ENCODE data around the gene RASAL3. TPM values are rescaled to one million over a fixed set of nuclear protein-coding genes. Genes with fewer than 3 reads are reported as not detected.

RASAL3 gene
- total RNA-seq, 2 donors from 2014 or later: 2.6 to 3.6 TPM

DNA sequence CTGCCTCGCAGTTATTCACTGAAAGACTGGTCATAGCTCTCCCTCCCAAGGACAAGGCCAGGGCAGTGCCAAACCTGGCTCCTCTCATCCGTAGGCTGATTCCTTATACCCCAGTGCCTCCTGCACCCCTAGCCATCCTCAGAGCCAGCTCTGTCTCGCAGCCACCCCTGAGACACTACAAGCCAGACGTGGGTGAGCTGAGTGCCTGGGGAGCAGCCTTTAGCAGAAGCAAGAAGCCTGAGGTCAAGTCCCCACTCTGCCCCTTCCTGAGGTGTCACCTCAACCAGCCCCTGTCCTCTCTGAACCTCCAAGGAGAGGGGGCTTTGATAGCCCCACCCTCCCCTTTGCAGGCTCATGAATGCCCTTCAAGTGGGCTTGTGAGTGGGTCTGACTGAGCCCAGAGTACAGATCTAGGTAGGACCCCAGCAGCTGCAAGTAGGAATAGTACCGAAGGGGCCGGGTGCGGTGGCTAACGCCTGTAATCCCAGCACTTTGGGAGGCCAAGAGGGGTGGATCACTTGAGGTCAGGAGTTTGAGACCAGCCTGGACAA, 30.8 kb downstream of the RASAL3 start:
- H3K4me1 ChIP-seq: peaks cover 50% of the 10 kb centered on the region
- no peaks in the 10 kb centered on the region for H3K36me3 ChIP-seq (replicated peaks in 1 of 2; ENCODE audit: insufficient read depth in 1 of 2, low read depth in 2 of 2)
- no peaks in the 10 kb centered on the region for H3K9me3 ChIP-seq
- no peak for TF ChIP-seq CTCF (IDR thresholded peaks at IDR 0.05)
- no peak for TF ChIP-seq POLR2A (IDR thresholded peaks at IDR 0.05)
- H3K27ac ChIP-seq: peak overlapping the region; percentile 70 to 90 (median 76)
- DNase-seq (no peak), ATAC-seq (no peak)
- H3K4me3 ChIP-seq: peak overlapping the region in 1 of 2 donors; percentile 17
- intact Hi-C loops (cut with DNase I): no loop called here
- H3K27me3 ChIP-seq: no peaks in the 10 kb centered on the region
- WGBS, 2 donors: 66 to 74% methylated on average over 8 of the region's 8 CpGs

DNA sequence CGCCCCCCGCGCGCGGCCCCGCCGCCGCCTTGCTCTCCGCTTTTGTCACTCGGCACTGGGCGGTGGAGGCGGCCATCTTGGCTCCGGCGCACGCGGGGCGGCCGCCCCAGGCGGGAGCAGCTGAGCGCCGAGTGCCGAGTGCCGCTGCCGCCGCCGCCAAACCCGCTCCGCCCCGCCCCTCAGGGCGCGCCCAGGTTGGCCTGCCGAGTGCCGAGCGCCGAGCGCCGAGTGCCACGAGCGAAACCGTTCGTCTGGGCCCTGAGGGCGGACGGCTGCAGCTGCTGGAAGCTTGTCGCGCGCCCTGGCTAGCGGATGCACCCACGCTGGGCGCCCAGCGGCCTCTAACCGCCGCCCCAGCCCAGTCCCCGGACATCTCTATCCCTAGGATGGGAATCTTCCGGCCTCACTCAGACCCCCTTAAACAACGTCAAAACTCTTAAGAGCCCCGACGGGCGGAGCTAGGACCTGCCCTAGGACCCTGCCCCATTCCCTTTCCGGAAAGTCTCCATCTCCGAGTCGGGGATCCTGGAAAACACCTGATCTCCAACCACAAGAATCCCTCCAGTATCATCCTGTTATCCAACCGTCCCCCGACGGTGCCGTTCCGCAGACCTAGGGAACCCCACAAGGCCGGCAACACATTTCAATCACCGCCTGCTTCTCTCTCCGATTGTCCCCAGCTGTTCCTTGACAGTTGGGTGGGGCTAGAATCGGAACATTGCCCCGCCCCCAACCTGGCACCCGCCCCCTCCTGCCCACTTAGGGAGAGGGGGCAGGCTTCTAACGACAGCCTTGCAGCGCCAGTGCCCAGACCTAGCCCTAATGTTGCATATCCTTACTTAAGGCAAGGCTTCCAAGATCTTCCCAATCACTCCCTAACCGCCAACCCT, 31.5 kb downstream of the RASAL3 start:
- Histone ChIP-seq H3K36me3 (replicated peaks in 1 of 2; ENCODE audit: insufficient read depth in 1 of 2, low read depth in 2 of 2) (no peaks in the 10 kb centered on the region), H3K4me1 (peaks cover 43% of the 10 kb centered on the region), H3K27ac (peak overlapping the region; percentile 70 to 90 (median 76)), H3K9me3 (no peaks in the 10 kb centered on the region), H3K4me3 (peak overlapping the region; percentile 17 to 60), H3K27me3 (no peaks in the 10 kb centered on the region)
- peak in 2 of 7 experiments; percentile 6 to 17 for TF ChIP-seq CTCF (IDR thresholded peaks at IDR 0.05)
- peak; percentile 40 to 62 (median 61) for TF ChIP-seq POLR2A (IDR thresholded peaks at IDR 0.05)
- 0 to 1% methylated on average over 21 to 65 of the region's 75 CpGs for WGBS, 2 donors
- DNase-seq (peak; percentile 90 to 92 (median 91)), ATAC-seq (peak; percentile 96)
- intact Hi-C loops (cut with DNase I): no loop called here

DNA sequence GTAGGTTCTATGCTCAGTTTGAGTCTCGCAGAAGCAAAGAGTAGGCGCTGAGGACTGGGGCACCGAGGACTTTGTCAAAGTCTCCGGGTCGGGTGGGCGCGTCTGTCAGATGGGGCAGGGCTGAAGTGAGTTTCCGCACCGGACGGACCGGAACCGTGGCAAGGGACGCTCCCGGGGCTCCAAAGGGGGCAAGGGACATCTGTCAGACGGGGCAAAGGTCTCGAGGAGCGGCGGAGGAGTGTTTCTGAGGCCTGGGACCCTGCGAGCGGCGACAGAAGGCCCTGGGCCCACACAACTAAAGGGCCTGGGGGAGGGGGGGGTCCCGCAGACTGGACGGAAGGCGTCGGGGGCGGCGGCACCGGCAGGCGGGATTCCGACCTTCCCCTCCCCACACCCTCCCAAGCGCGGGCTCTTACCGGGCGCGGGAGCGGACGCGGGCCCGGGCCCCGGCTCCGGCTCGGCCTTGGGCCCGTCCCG, 32.3 kb downstream of the RASAL3 start:
- Histone ChIP-seq H3K4me3 (peak overlapping the region; percentile 86 to 98), H3K9me3 (no peaks in the 10 kb centered on the region), H3K27me3 (no peaks in the 10 kb centered on the region), H3K4me1 (peaks cover 35% of the 10 kb centered on the region), H3K27ac (peak overlapping the region in 3 of 4 donors; percentile 1 to 52 (median 33)), H3K36me3 (replicated peaks in 1 of 2; ENCODE audit: insufficient read depth in 1 of 2, low read depth in 2 of 2) (peaks cover 0 to 3% of the 10 kb centered on the region in 2 donors)
- TF ChIP-seq CTCF (IDR thresholded peaks at IDR 0.05) (no peak), POLR2A (IDR thresholded peaks at IDR 0.05) (no peak)
- ATAC-seq: no peak
- peak in 2 of 4 donors; percentile 13 to 21 for DNase-seq
- 0% methylated on average over 16 to 31 of the region's 44 CpGs for WGBS, 2 donors
- intact Hi-C loops (cut with DNase I): no loop called here

- Histone ChIP-seq H3K27ac (peak overlapping the region in 3 of 4 donors; percentile 1 to 52 (median 33)), H3K9me3 (no peaks in the 10 kb centered on the region), H3K4me3 (peak overlapping the region; percentile 86 to 98), H3K36me3 (replicated peaks in 1 of 2; ENCODE audit: insufficient read depth in 1 of 2, low read depth in 2 of 2) (peaks cover 0 to 9% of the 10 kb centered on the region in 2 donors), H3K27me3 (no peaks in the 10 kb centered on the region), H3K4me1 (peaks cover 34% of the 10 kb centered on the region)
- 7 to 13% methylated on average over 7 of the region's 7 CpGs for WGBS, 2 donors
- no peak for TF ChIP-seq POLR2A (IDR thresholded peaks at IDR 0.05)
- intact Hi-C loops (cut with DNase I): no loop called here
- ATAC-seq (no peak), DNase-seq (no peak)
These were observed 32.8 kb downstream of the RASAL3 start for GRCh38 chr19:15431396-15432017.
